ENCODE measurements around the gene PAPLN.

PAPLN gene

DNA sequence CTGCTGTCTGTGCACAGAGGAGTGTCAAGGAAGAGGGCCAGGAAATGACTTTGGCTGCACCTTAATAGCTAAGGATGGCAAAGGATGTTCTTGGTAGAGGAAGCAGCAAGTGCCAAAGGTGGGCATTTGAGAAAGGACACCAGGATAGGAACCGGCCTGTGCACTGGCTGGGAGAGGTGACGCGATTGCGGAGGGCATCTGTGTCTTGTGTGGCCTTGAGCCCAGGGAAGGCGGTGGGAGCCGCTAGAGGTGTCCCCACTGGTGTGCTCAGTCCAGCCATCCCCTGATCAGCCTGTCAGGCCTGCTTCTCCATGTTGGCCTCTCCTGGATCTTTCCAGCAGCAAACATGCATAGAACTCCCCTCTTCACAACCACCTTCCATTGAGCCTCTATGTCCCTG, 30.2 kb downstream of the PAPLN start:
- H3K4me1 ChIP-seq (ENCODE audit: control insufficient read depth in 1 of 2, insufficient read depth in 1 of 2, low read depth in 1 of 2, low read length in 1 of 2) = peaks cover 11 to 13% of the 10 kb centered on the region in 2 experiments
- no peak overlapping the region for H3K27ac ChIP-seq
- no peak overlapping the region for H3K4me3 ChIP-seq (ENCODE audit: low read depth in 1 of 2, low read length in 1 of 2)
- peaks cover 28% of the 10 kb centered on the region for H3K27me3 ChIP-seq
- peaks cover 16% of the 10 kb centered on the region for H3K36me3 ChIP-seq
- no peak for TF ChIP-seq CTCF (IDR thresholded peaks at IDR 0.05)
- H3K9me3 ChIP-seq = no peaks in the 10 kb centered on the region

- peaks cover 28% of the 10 kb centered on the region for H3K27me3 ChIP-seq
- TF ChIP-seq CTCF (IDR thresholded peaks at IDR 0.05) = no peak
- H3K27ac ChIP-seq = peak overlapping the region; percentile 2
- no peak overlapping the region for H3K4me3 ChIP-seq (ENCODE audit: low read depth in 1 of 2, low read length in 1 of 2)
- H3K36me3 ChIP-seq = peaks cover 41% of the 10 kb centered on the region
- H3K4me1 ChIP-seq (ENCODE audit: control insufficient read depth in 1 of 2, insufficient read depth in 1 of 2, low read depth in 1 of 2, low read length in 1 of 2) = peaks cover 11 to 13% of the 10 kb centered on the region in 2 experiments
- H3K9me3 ChIP-seq = no peaks in the 10 kb centered on the region
These were observed 32.6 kb downstream of the PAPLN start for GRCh38 chr14:73269729-73270531.

- TF ChIP-seq CTCF (IDR thresholded peaks at IDR 0.05) = no peak
- peaks cover 65% of the 10 kb centered on the region for H3K36me3 ChIP-seq
- H3K4me1 ChIP-seq (ENCODE audit: control insufficient read depth in 1 of 2, insufficient read depth in 1 of 2, low read depth in 1 of 2, low read length in 1 of 2) = peaks cover 11 to 13% of the 10 kb centered on the region in 2 experiments
- H3K27ac ChIP-seq = peak overlapping the region; percentile 7
- no peak overlapping the region for H3K4me3 ChIP-seq (ENCODE audit: low read depth in 1 of 2, low read length in 1 of 2)
- no peaks in the 10 kb centered on the region for H3K9me3 ChIP-seq
- H3K27me3 ChIP-seq = peaks cover 28% of the 10 kb centered on the region
These were observed 35.1 kb downstream of the PAPLN start for GRCh38 chr14:73272393-73272792.

DNA sequence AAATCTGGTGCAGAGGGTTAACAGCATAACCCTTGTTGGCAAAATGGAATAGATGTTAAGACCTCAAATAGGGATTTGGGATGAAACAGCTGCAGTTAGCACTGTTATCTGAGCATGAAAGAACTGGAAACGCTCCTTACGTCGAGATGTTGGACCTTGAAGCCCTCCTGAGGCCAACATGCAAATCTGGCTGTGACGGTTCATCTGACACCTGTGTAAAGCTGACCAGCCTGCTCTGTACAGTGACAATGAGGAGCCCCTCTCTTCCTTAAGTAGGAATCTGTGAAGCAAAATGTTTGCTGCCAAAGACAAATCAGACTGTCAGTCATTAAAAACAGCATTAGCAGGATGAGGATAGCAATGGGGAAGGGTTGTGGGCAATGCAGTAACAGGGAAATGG, 36.5 kb downstream of the PAPLN start:
- Histone ChIP-seq H3K36me3 (peaks cover 79% of the 10 kb centered on the region), H3K4me1 (ENCODE audit: control insufficient read depth in 1 of 2, insufficient read depth in 1 of 2, low read depth in 1 of 2, low read length in 1 of 2) (peaks cover 11 to 13% of the 10 kb centered on the region in 2 experiments), H3K27ac (no peak overlapping the region), H3K4me3 (ENCODE audit: low read depth in 1 of 2, low read length in 1 of 2) (no peak overlapping the region), H3K27me3 (peaks cover 23% of the 10 kb centered on the region), H3K9me3 (no peaks in the 10 kb centered on the region)
- no peak for TF ChIP-seq CTCF (IDR thresholded peaks at IDR 0.05)

- no peaks in the 10 kb centered on the region for H3K4me1 ChIP-seq (ENCODE audit: control insufficient read depth in 1 of 2, insufficient read depth in 1 of 2, low read depth in 1 of 2, low read length in 1 of 2)
- no peak overlapping the region for H3K27ac ChIP-seq
- TF ChIP-seq CTCF (IDR thresholded peaks at IDR 0.05) = no peak
- no peaks in the 10 kb centered on the region for H3K9me3 ChIP-seq
- no peaks in the 10 kb centered on the region for H3K27me3 ChIP-seq
- H3K4me3 ChIP-seq (ENCODE audit: low read depth in 1 of 2, low read length in 1 of 2) = no peak overlapping the region
- H3K36me3 ChIP-seq = peaks cover 100% of the 10 kb centered on the region
These were observed 39.5 kb downstream of the PAPLN start for GRCh38 chr14:73276836-73277235.
